Trophoblast cell (in vitro differentiated cells and primary cell): ENCODE measurements around the gene LSM6. TPM values are rescaled to one million over a fixed set of nuclear protein-coding genes. Genes with fewer than 3 reads are reported as not detected.

Experiments
- DNase-seq, 2 donors: peaks; one replicate each; pipeline ENCODE4 v3.0.0-alpha.2; 2016
- H2AFZ ChIP-seq: 2 replicates; pipeline ENCODE4 v1.6.1; 2013; ENCODE audit warnings: low read length, moderate library complexity, mild to moderate bottlenecking; ENCODE audit not compliant: insufficient read depth, poor library complexity
- H2AK5ac ChIP-seq: 2 replicates; pipeline ENCODE4 v1.6.1; 2013; ENCODE audit warnings: mild to moderate bottlenecking, low read length
- H2BK120ac ChIP-seq: 2 replicates; pipeline ENCODE4 v1.6.1; 2013; ENCODE audit warnings: low read length, mild to moderate bottlenecking, moderate library complexity; ENCODE audit not compliant: insufficient read depth, poor library complexity
- H2BK12ac ChIP-seq: 2 replicates; pipeline ENCODE4 v1.6.1; 2013; ENCODE audit warnings: mild to moderate bottlenecking, low read length, moderate library complexity
- H2BK5ac ChIP-seq: 2 replicates; pipeline ENCODE4 v1.6.1; 2013; ENCODE audit warnings: low read length, low read depth, moderate library complexity, mild to moderate bottlenecking; ENCODE audit not compliant: poor library complexity
- H3K14ac ChIP-seq: 2 replicates; pipeline ENCODE4 v1.6.1; 2013; ENCODE audit warnings: mild to moderate bottlenecking, low read length
- H3K18ac ChIP-seq: 2 replicates; pipeline ENCODE4 v1.6.1; 2013; ENCODE audit warnings: mild to moderate bottlenecking, low read length
- H3K23ac ChIP-seq: 2 replicates; pipeline ENCODE4 v1.6.1; 2013; ENCODE audit warnings: low read length
- H3K27ac ChIP-seq: 2 replicates; pipeline ENCODE4 v1.5.1; 2013; ENCODE audit warnings: low read depth, mild to moderate bottlenecking, inconsistent platforms, low read length, moderate library complexity
- H3K27me3 ChIP-seq: 2 replicates; pipeline ENCODE4 v1.6.1; 2013; ENCODE audit warnings: inconsistent platforms, mild to moderate bottlenecking, low read length, moderate library complexity; ENCODE audit not compliant: insufficient read depth
- H3K36me3 ChIP-seq, 2 experiments: 1 replicate in 1 of 2; 2 replicates in 1 of 2; pipeline ENCODE4 v1.6.1; 2013; ENCODE audit warnings: low read length in 2 of 2, mild to moderate bottlenecking in 2 of 2, moderate library complexity in 1 of 2; ENCODE audit not compliant: insufficient read depth in 2 of 2, control insufficient read depth in 1 of 2
- H3K4ac ChIP-seq: 2 replicates; pipeline ENCODE4 v1.6.1; 2013; ENCODE audit warnings: low read depth, mild to moderate bottlenecking, low read length, moderate library complexity
- H3K4me1 ChIP-seq, 2 experiments: 1 replicate in 1 of 2; 2 replicates in 1 of 2; pipeline ENCODE4 v1.6.1; 2013; ENCODE audit warnings: low read length in 2 of 2, mild to moderate bottlenecking in 2 of 2, moderate library complexity in 1 of 2; ENCODE audit not compliant: insufficient read depth in 2 of 2, control insufficient read depth in 1 of 2
- H3K4me2 ChIP-seq: 2 replicates; pipeline ENCODE4 v1.6.1; 2013; ENCODE audit warnings: inconsistent platforms, mild to moderate bottlenecking, low read length, moderate library complexity
- H3K4me3 ChIP-seq: 2 replicates; pipeline ENCODE4 v1.5.1; 2013; ENCODE audit warnings: mild to moderate bottlenecking, low read depth, low read length, inconsistent platforms
- H3K79me1 ChIP-seq: one replicate; pipeline ENCODE4 v1.6.1; 2013; ENCODE audit warnings: low read length
- H3K79me2 ChIP-seq: 2 replicates; pipeline ENCODE4 v1.6.1; 2013; ENCODE audit warnings: low read length, mild to moderate bottlenecking; ENCODE audit not compliant: control insufficient read depth, insufficient read depth, poor library complexity
- H3K9ac ChIP-seq: 2 replicates; pipeline ENCODE4 v1.6.1; 2013; ENCODE audit warnings: mild to moderate bottlenecking, low read length
- H3K9me3 ChIP-seq: 2 replicates; pipeline ENCODE4 v1.6.1; 2013; ENCODE audit warnings: low read depth, mild to moderate bottlenecking, control low read depth, inconsistent platforms, low read length; ENCODE audit not compliant: insufficient read depth
- H4K12ac ChIP-seq: 2 replicates; pipeline ENCODE4 v1.6.1; 2013; ENCODE audit warnings: low read depth, mild to moderate bottlenecking, low read length, moderate library complexity
- H4K8ac ChIP-seq: 2 replicates; pipeline ENCODE4 v1.6.1; 2013; ENCODE audit warnings: low read depth, mild to moderate bottlenecking, low read length, moderate library complexity
- H4K91ac ChIP-seq: one replicate; pipeline ENCODE4 v1.6.1; 2013; ENCODE audit warnings: low read depth, mild to moderate bottlenecking, low read length, moderate library complexity
- WGBS: extraction: QIAGEN DNeasy Blood & Tissue Kit; methylation state at CpG from one replicate; pipeline ENCODE4 v1.1.7; 2013; ENCODE audit warnings: missing lambda C conversion rate; ENCODE audit not compliant: insufficient read length, insufficient coverage; ENCODE audit errors: extremely low coverage; 5-methylcytosine and 5-hydroxymethylcytosine counted together
- polyA plus RNA-seq: library from polyadenylated mRNA; stranded (reverse); fragments of 200-250 nt; gene quantifications from 2 replicates; pipeline ENCODE4 v1.2.3, GENCODE V29; 2013

Gene LSM6
- 20.9 and 21.2 TPM in 2 replicates for polyA plus RNA-seq

- H3K9ac ChIP-seq, result peak within 1 kb of the TSS; percentile 99
Observed at GRCh38 chr4:146175541-146176453, at the start of gene LSM6. Gene LSM6, plus strand, starts transcription at chr4:146175718. Its CDS starts 7,204 bp downstream, at chr4:146182922.

GRCh38 chr4:146132445-146132844, 43.1 kb upstream of the LSM6 start:
- no peak overlapping the region for H4K8ac ChIP-seq
- H3K4me3 ChIP-seq, result no peak overlapping the region
- no peak overlapping the region for H2BK120ac ChIP-seq
- H3K27me3 ChIP-seq, result no peaks in the 10 kb centered on the region
- no peak overlapping the region for H2BK12ac ChIP-seq
- H3K27ac ChIP-seq, result no peak overlapping the region
- no peaks in the 10 kb centered on the region for H3K79me2 ChIP-seq
- no CpG with 5 or more reads among the region's 7 CpGs for WGBS
- no peak overlapping the region for H3K23ac ChIP-seq
- no peak overlapping the region for H2AK5ac ChIP-seq
- H3K79me1 ChIP-seq, result no peaks in the 10 kb centered on the region
- no peaks in the 10 kb centered on the region for H3K36me3 ChIP-seq
- DNase-seq, result no peak
- no peak overlapping the region for H3K4ac ChIP-seq
- H2BK5ac ChIP-seq, result no peak overlapping the region
- H3K18ac ChIP-seq, result no peak overlapping the region
- H4K12ac ChIP-seq, result no peak overlapping the region
- H3K14ac ChIP-seq, result no peak overlapping the region
- no peak overlapping the region for H4K91ac ChIP-seq
- H3K9me3 ChIP-seq, result no peaks in the 10 kb centered on the region
- no peak overlapping the region for H2AFZ ChIP-seq
- H3K9ac ChIP-seq, result no peak overlapping the region
- H3K4me1 ChIP-seq, result no peaks in the 10 kb centered on the region
- H3K4me2 ChIP-seq, result no peak overlapping the region

More at GRCh38 chr4:146175541-146176453, at the start of gene LSM6:
- H3K23ac ChIP-seq, result no peak within 1 kb of the TSS
- WGBS, result no CpG with 5 or more reads among the region's 75 CpGs
- H3K36me3 ChIP-seq, result no peaks in the 10 kb centered on the region
- H3K4ac ChIP-seq, result peak within 1 kb of the TSS; percentile 84
- H3K14ac ChIP-seq, result peak within 1 kb of the TSS; percentile 88
- H3K18ac ChIP-seq, result peak within 1 kb of the TSS; percentile 94
- H2AFZ ChIP-seq, result peak within 1 kb of the TSS; percentile 92
- H2BK120ac ChIP-seq, result peak within 1 kb of the TSS; percentile 86
- DNase-seq, result peak; percentile 70 to 87
- H2BK12ac ChIP-seq, result no peak within 1 kb of the TSS
- H2BK5ac ChIP-seq, result peak within 1 kb of the TSS; percentile 87
- peak within 1 kb of the TSS; percentile 97 for H4K8ac ChIP-seq
- peak within 1 kb of the TSS; percentile 90 for H4K12ac ChIP-seq
- H3K9me3 ChIP-seq, result no peaks in the 10 kb centered on the region
- no peaks in the 10 kb centered on the region for H3K4me1 ChIP-seq
- peak within 1 kb of the TSS; percentile 64 for H3K27ac ChIP-seq
- H3K79me2 ChIP-seq, result peaks cover 5% of the 10 kb centered on the region
- peak within 1 kb of the TSS; percentile 89 for H4K91ac ChIP-seq
- H3K27me3 ChIP-seq, result no peaks in the 10 kb centered on the region
- peaks cover 5% of the 10 kb centered on the region for H3K79me1 ChIP-seq
- peak within 1 kb of the TSS; percentile 69 for H3K4me2 ChIP-seq
- H2AK5ac ChIP-seq, result no peak within 1 kb of the TSS
- peak within 1 kb of the TSS; percentile 96 for H3K4me3 ChIP-seq

DNA sequence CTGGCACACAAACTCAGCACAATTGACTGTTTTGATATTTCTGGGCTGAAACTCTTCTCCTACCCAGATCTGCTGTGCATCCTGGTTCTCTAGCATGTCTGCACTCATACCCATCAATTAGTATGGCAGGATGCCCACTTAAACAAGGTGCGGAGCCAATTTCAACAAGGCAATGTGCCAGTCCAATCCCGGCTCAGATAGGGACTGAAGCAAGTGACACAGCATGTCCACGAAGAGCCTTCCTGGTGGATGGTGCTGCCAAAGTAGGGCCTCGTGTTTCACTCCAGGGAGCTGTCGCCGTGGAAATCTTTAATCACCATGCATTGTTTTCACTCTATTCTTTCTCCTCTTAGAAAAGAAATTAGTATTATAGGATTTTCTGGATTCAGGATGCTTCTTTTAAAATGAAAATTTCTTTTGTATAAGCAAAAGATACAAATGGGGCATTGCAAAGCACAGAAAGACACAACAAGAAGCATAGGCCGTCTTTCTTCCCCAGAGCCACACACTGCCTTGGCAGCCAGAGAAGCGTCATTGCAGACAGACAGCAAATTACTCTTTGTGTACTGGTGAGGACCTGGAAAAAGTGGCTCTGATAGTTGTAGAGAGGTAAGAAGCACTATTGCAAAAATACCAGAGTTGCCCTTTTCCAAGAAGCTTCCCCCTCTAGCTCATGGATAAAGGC, 40.6 kb upstream of the LSM6 start:
- Histone ChIP-seq H2AFZ (no peak overlapping the region), H3K27ac (no peak overlapping the region), H3K4me1 (no peaks in the 10 kb centered on the region), H3K4me3 (no peak overlapping the region), H4K12ac (no peak overlapping the region), H2BK5ac (no peak overlapping the region), H2BK120ac (no peak overlapping the region), H3K79me1 (no peaks in the 10 kb centered on the region), H4K8ac (no peak overlapping the region), H3K9me3 (no peaks in the 10 kb centered on the region), H4K91ac (no peak overlapping the region), H3K23ac (no peak overlapping the region), H3K27me3 (no peaks in the 10 kb centered on the region), H3K18ac (no peak overlapping the region), H3K36me3 (no peaks in the 10 kb centered on the region), H3K4me2 (no peak overlapping the region), H3K9ac (no peak overlapping the region), H3K4ac (no peak overlapping the region), H3K79me2 (no peaks in the 10 kb centered on the region), H2BK12ac (no peak overlapping the region), H3K14ac (no peak overlapping the region), H2AK5ac (no peak overlapping the region)
- no CpG with 5 or more reads among the region's 8 CpGs for WGBS
- DNase-seq, result no peak

- Histone ChIP-seq H3K4me2 (no peak overlapping the region), H3K4me1 (no peaks in the 10 kb centered on the region), H3K23ac (no peak overlapping the region), H3K4me3 (no peak overlapping the region), H4K12ac (no peak overlapping the region), H3K36me3 (no peaks in the 10 kb centered on the region), H2AK5ac (no peak overlapping the region), H2AFZ (no peak overlapping the region), H4K91ac (no peak overlapping the region), H3K9ac (no peak overlapping the region), H2BK120ac (no peak overlapping the region), H3K18ac (no peak overlapping the region), H3K27me3 (no peaks in the 10 kb centered on the region), H3K79me1 (no peaks in the 10 kb centered on the region), H3K27ac (no peak overlapping the region), H3K79me2 (no peaks in the 10 kb centered on the region), H3K9me3 (no peaks in the 10 kb centered on the region), H4K8ac (no peak overlapping the region), H3K14ac (no peak overlapping the region), H2BK12ac (no peak overlapping the region), H2BK5ac (no peak overlapping the region), H3K4ac (no peak overlapping the region)
- no peak for DNase-seq
- no CpG with 5 or more reads among the region's 2 CpGs for WGBS
Observed at GRCh38 chr4:146135941-146136340, 39.6 kb upstream of the LSM6 start.
